ENCODE measurements around the gene PTPRS. TPM values are rescaled to one million over a fixed set of nuclear protein-coding genes. Genes with fewer than 3 reads are reported as not detected.

The PTPRS gene
- total RNA-seq, 1 experiment from 2014 or later, result 15.0 TPM

GRCh38 chr19:5296457-5297271 lies 43.9 kb downstream of the PTPRS start:
- no TSS peak for BruUV-seq (replicated peaks)
- Mint-ChIP-seq H3K36me3 (ENCODE audit: insufficient read depth, unreplicated experiment) (no peaks in the 10 kb centered on the region), H3K9me3 (ENCODE audit: unreplicated experiment) (no peaks in the 10 kb centered on the region), H3K4me1 (ENCODE audit: insufficient read depth, unreplicated experiment) (peaks cover 16% of the 10 kb centered on the region), H3K4me3 (ENCODE audit: unreplicated experiment) (no peak overlapping the region), H3K27ac (ENCODE audit: low read depth, unreplicated experiment) (peak overlapping the region; percentile 41), H3K27me3 (ENCODE audit: insufficient read depth, unreplicated experiment) (peaks cover 15% of the 10 kb centered on the region)
- no peak for DNase-seq (ENCODE audit: unreplicated experiment)
- ChIA-PET CTCF (no interaction called here), POLR2A (no interaction called here)
- intact Hi-C loops (cut with micrococcal nuclease), result no loop called here
- no peak for TF ChIP-seq CTCF (IDR thresholded peaks at IDR 0.05; ENCODE audit: unreplicated experiment)

DNA sequence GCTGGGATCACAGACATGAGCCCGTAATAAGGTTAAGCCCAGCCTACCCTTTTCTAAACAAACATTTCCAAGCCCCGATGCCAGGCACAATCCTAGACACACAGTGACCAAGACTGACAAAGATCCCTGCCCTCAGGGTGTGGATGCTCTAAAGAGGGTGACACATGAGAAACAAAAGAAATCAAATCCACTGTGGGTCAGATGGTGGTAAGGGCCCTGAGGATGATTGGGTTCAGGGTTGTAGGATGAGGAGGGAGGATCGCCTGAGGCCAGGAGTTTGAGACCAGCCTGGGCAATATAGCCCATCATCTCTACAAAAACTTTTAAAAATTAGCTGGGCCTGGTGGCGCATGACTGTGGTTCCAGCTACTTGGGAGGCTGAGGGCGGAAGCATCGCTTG lies 44.6 kb downstream of the PTPRS start:
- Mint-ChIP-seq H3K36me3 (ENCODE audit: insufficient read depth, unreplicated experiment) (no peaks in the 10 kb centered on the region), H3K27me3 (ENCODE audit: insufficient read depth, unreplicated experiment) (peaks cover 15% of the 10 kb centered on the region), H3K4me3 (ENCODE audit: unreplicated experiment) (no peak overlapping the region), H3K9me3 (ENCODE audit: unreplicated experiment) (no peaks in the 10 kb centered on the region), H3K27ac (ENCODE audit: low read depth, unreplicated experiment) (peak overlapping the region; percentile 41), H3K4me1 (ENCODE audit: insufficient read depth, unreplicated experiment) (peaks cover 16% of the 10 kb centered on the region)
- intact Hi-C loops (cut with micrococcal nuclease), result no loop called here
- POLR2A ChIA-PET, result no interaction called here
- no peak for DNase-seq (ENCODE audit: unreplicated experiment)
- TF ChIP-seq CTCF (IDR thresholded peaks at IDR 0.05; ENCODE audit: unreplicated experiment), result no peak
- no TSS peak for BruUV-seq (replicated peaks)
- CTCF ChIA-PET, result no interaction called here

DNA sequence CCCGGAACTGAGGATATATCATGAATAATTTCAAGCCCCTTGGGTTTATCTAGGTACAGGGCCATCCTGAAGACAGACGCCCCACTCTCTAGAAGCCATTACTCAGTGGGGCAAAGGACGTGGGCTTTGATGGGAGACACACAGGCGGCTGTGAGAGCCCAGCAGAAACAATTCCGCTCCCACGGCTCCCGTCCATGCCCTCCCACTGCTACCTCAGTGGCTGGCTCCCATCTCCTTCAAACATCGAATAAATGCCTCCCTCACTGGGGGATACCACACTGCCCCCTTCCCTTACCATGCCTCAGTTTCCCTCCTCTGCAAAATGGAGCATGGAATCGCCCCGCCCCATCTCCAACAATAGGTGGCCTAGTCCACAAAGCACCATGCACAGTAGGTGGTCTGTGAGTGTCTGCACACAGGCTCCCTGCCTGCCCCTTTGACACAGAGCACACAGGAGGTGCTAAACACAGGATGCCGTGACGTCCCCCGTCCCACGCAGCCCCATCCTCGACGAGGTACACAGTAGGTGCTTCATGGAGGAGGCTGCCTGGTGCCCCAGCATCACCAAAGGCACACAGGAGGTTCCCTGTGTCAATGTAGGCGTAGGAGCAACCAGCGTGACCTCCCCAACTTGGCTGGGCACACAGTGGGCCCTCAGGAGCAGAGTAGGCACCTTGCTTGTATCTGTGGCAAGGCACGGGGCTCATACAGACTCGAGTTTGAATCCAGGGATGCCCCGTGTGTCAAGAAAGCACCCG lies 46.0 kb downstream of the PTPRS start:
- TF ChIP-seq CTCF (IDR thresholded peaks at IDR 0.05; ENCODE audit: unreplicated experiment), result no peak
- H3K4me3 Mint-ChIP-seq (ENCODE audit: unreplicated experiment), result peak overlapping the region; percentile 54

GRCh38 chr19:5293612-5294378 lies 46.8 kb downstream of the PTPRS start:
- POLR2A ChIA-PET, result interaction anchor here (0.6 to 0.7 kb wide), 3 partner anchors 10 to 13 kb away, joined by 3 to 5 read pairs (median 3); no protein-coding TSS in a partner anchor
- Mint-ChIP-seq H3K27ac (ENCODE audit: low read depth, unreplicated experiment) (no peak overlapping the region), H3K9me3 (ENCODE audit: unreplicated experiment) (no peaks in the 10 kb centered on the region), H3K27me3 (ENCODE audit: insufficient read depth, unreplicated experiment) (peaks cover 5% of the 10 kb centered on the region), H3K4me1 (ENCODE audit: insufficient read depth, unreplicated experiment) (peaks cover 13% of the 10 kb centered on the region), H3K4me3 (ENCODE audit: unreplicated experiment) (peak overlapping the region; percentile 71), H3K36me3 (ENCODE audit: insufficient read depth, unreplicated experiment) (no peaks in the 10 kb centered on the region)
- no peak for TF ChIP-seq CTCF (IDR thresholded peaks at IDR 0.05; ENCODE audit: unreplicated experiment)
- no peak for DNase-seq (ENCODE audit: unreplicated experiment)
- BruUV-seq (replicated peaks), result no TSS peak
- intact Hi-C loops (cut with micrococcal nuclease), result no loop called here
- CTCF ChIA-PET, result no interaction called here

More for the DNA sequence above, 46.0 kb downstream of the PTPRS start:
- no peaks in the 10 kb centered on the region for H3K9me3 Mint-ChIP-seq (ENCODE audit: unreplicated experiment)
- CTCF ChIA-PET, result no interaction called here
- no TSS peak for BruUV-seq (replicated peaks)
- peaks cover 16% of the 10 kb centered on the region for H3K4me1 Mint-ChIP-seq (ENCODE audit: insufficient read depth, unreplicated experiment)
- H3K27ac Mint-ChIP-seq (ENCODE audit: low read depth, unreplicated experiment), result no peak overlapping the region
- H3K27me3 Mint-ChIP-seq (ENCODE audit: insufficient read depth, unreplicated experiment), result peaks cover 13% of the 10 kb centered on the region
- DNase-seq (ENCODE audit: unreplicated experiment), result no peak
- POLR2A ChIA-PET, result no interaction called here
- no peaks in the 10 kb centered on the region for H3K36me3 Mint-ChIP-seq (ENCODE audit: insufficient read depth, unreplicated experiment)
- intact Hi-C loops (cut with micrococcal nuclease), result no loop called here

All from MCF 10A (cell line).